HG02840 (cell line): ENCODE data around the gene IMMP2L.
"Not testable (repeated sequence)": the region's sequence is repeated elsewhere in the genome, so short reads cannot be mapped to it uniquely, and the experiment has no call there.

Experiments
- ATAC-seq: cut with Tn5 transposase; IDR thresholded peaks from one replicate; pipeline ENCODE4 v1.9.1; 2021; ENCODE audit warnings: mild to moderate bottlenecking, moderate library complexity, moderate number of reproducible peaks; ENCODE audit not compliant: unreplicated experiment, low FRiP score

Gene IMMP2L

GRCh38 chr7:110977127-110977737 is 585.1 kb downstream of the IMMP2L start:
- no peak for ATAC-seq

DNA sequence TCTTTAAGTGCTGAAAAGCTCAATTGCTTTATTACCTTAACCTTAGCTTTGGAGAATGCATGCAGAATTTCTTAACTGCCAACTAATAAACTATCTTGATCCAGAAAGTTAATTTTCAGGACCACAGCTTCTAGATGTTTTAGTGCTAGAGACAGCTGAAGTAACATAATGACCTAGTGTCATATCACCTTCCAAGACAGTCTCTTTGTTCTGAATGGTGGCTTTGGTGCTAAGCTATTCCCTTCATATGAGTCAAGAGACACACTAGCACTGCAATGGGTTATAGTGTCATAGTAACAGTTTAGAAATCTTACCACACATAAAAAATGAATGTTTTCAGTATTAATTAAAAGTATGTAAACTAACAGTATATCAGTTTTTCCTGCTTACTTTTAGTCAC is 586.8 kb downstream of the IMMP2L start:
- ATAC-seq = no peak

GRCh38 chr7:110974441-110974840 is 587.9 kb downstream of the IMMP2L start:
- no peak for ATAC-seq

GRCh38 chr7:110973196-110973990 is 588.9 kb downstream of the IMMP2L start:
- ATAC-seq = no peak

DNA sequence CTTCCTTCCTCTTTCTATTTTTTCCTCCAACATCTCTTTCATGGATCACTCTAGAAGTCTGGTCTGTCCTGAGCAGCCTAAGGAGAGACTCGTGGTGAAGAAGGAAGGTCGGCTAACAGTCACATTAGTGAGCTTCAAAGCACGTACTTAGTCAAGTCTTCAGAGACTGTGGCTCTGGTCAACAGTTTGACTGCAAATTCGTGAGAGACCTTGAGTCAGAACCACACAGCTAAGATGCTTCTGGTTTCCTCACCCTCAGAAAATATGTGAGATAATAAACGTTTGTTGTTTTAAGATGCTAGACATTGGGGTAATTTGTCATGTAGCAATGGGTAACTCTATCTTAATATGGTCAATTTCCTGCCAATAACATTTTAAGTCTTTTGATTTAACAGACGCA is 597.5 kb downstream of the IMMP2L start:
- ATAC-seq = no peak

DNA sequence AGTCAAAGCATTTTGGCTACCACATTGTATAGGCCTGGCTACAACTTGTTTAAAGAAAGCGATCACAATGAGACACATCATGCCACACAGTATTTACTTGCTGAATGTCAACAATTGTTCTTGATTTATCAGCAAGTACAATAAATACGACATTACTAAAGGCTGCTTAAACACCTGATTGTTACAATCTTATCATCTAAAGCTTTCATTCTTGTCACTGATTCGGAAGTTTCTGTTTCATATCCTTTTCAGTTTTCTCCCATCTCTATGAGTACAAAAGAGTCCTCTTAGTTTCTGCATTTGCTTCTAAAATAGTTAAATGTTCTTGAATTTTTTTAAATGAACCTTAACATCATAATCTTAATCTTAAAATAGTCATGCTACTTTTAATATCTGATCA is 599.5 kb downstream of the IMMP2L start:
- ATAC-seq = no peak

DNA sequence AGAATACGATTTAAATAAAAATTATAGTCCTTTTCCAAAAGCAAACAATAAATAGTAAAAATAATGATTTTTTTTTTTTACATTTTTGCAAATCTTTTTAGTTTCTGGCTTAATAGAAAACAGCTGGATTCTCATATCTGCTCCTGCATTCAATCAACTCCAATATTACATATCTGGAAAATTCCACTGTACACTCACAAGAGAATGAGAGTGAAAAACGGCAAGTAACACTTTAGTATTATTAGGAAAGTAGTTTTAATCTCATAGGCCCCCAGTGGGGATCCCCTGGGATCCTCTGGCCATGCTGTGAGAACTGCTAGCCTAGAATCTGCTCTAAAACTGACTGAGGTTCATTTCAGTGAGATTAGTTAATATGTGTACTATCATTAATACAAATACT is 599.9 kb downstream of the IMMP2L start:
- ATAC-seq = no peak

DNA sequence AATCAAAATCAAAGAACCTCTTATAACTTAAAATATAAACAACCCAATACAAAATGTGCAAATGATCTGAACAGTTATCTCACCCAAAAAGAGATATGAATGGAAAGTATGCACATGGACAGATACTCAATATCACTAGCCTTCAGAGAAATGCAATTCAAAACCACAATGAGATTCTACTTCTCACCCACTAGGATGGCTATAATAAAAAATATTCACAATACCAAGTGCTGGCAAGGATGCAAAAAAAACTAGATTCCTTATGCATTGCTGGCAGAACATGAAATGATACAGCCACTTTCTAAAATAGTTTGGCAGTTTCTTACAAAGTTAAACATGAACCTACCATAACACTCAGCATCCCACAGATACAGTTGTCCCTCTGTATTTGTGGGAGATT is 601.5 kb downstream of the IMMP2L start:
- no peak for ATAC-seq

DNA sequence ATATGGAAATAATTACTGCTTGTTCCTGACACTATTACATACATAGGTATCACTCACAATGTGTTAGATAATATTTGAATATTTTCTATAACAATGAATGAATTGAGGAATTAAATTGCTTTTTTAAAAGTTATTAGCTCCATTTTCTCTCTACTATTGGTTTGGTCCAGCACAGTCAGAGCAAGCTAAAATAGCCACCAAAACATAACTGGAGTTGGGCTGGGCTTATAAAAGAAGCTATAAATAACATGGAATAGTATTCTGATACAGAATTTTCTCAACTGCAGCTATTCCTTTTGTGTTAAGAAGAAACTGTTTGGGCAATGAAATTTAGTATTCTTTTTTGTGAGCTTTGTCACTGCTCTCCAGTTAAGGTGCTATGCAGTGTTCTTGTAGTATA is 614.0 kb downstream of the IMMP2L start:
- ATAC-seq = no peak

DNA sequence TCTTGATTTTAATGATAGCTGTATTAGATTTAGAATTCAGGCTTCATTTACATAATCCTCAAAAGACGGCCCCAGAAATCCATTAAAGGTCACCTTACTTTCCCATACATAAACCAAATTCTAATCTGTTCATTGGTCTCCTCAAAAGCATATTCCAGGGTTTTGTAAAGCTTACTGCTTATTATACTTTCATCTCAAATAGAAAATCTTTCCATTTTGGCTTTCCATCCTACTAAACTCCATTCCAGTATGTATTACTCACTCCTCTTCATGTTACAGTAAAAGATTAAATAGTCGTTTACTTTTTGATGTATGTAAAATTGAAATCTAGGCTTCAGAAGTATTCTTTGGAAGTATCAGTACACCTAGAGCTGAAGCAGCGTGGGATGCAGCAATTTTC is 614.9 kb downstream of the IMMP2L start:
- no peak for ATAC-seq

GRCh38 chr7:110944966-110945644 is 617.2 kb downstream of the IMMP2L start:
- ATAC-seq = no peak

DNA sequence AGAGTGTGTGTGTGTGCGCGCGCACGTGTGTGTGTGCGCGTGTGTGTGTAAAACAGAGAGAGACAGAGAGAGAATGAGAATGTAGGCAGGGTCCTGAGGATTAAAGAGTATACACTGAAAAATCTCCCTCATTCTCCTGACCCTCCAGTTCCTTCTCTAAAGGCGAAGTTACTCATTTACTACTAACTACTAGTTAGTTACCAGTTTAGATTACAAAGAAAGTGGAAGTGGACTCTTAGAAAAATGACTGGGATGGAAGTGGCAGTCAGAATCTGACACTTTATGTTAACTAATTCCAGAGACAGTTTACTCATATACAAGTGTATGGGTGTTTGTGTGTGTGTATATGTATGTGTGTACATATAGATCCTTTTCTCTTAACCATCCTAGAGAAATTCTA is 617.8 kb downstream of the IMMP2L start:
- ATAC-seq = no peak

DNA sequence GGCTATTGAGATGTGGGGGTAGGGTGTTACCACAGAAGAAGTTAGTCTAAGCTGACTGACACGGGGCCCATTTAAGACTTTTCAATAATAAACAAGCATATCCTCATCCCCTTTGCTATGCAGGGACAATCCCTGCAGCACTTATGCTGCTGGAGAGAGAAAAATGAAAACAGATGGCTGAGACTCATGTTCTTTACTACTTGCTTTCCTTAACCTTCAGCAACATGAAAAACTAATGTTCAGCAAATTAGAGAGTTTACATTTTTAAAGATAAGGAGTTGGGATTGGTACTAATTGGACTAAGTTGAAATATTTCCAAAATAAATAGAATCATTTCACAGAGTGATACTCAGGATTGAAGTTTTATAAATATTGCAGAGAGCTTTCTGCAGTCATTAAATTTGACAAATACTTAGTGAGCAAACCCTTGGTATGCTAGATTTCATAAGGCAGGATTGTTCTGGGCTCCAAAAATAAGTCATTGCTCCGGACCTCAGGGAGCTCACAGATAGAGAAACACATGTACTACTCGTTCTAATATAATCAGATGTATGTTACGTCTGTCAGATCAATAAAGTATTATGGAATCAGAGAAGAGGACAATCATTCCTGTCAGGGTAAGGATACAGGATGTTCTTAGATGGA is 618.5 kb downstream of the IMMP2L start:
- no peak for ATAC-seq

DNA sequence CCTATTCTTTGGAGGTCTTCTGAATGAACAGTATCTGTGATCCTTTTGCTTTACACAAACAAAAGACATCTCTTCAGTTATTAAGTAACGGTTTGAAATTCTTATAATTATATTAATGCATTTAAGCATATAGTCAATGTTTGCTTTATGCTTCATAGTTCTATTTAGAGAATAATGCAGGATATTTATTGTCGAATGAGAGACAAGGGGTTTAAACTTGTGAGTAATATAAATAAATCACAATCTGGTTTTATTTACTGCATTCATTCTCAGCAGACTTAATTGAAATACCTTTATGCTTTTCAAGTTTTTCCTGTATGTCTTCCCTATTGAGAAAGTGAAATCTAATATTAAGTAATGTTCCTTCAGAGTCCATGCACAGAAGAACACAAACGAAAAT is 620.9 kb downstream of the IMMP2L start:
- no peak for ATAC-seq

GRCh38 chr7:110940756-110941155 is 621.5 kb downstream of the IMMP2L start:
- no peak for ATAC-seq

GRCh38 chr7:110938165-110938564 is 624.1 kb downstream of the IMMP2L start:
- no peak for ATAC-seq

DNA sequence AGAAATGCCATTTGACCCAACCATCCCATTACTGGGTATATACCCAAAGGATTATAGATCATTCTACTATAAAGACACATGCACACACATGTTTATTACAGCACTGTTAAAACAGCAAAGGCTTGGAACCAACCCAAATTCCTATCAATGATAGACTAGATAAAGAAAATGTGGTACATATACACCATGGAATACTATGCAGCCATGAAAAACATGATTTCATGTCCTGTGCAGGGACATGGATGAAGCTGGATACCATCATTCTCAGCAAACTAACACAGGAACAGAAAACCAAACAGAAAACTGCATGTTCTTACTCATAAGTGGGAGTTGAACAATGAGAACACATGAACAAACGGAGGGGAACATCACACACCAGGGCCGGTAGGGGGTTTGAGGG is 625.6 kb downstream of the IMMP2L start:
- not testable (repeated sequence) for ATAC-seq

GRCh38 chr7:110929480-110930249 is 632.6 kb downstream of the IMMP2L start:
- ATAC-seq = no peak

DNA sequence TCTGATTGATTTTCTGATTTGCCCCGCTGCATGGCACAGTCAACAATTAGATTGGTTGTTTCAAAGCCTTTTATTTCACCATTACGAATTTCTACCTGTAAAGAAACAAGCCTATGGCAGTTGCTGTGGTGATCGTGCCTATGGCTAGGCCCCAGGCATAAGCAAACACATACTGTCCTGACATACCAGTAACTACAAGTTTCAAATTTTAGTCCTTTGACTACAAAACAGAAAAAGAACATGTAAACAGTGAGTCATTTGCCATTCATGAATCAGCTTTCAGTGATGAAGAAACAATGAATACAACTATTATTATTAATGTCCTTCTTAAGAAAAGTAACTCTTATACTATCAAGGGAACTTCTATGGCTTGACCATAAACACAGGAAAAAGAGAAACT is 639.4 kb downstream of the IMMP2L start:
- ATAC-seq = no peak

GRCh38 chr7:110921595-110922151 is 640.6 kb downstream of the IMMP2L start:
- ATAC-seq = no peak
